Activated CD4-positive, alpha-beta memory T cell treated with anti-CD3 and anti-CD28 coated beads for 36 hours (primary cell): ENCODE data around the gene SDHB. TPM values are rescaled to one million over a fixed set of nuclear protein-coding genes. Genes with fewer than 3 reads are reported as not detected.
A peak's percentile ranks its signal among the peaks of the same experiment; 100 is the strongest.
"Not testable (repeated sequence)": the region's sequence is repeated elsewhere in the genome, so short reads cannot be mapped to it uniquely, and the experiment has no call there.

Source experiments
- CTCF ChIA-PET: fragments of 350-600 bp; sonication (Branson Sonifier 250); formaldehyde crosslinking; loops from one replicate; lab custom pipeline; 2021; ENCODE audit warnings: antibody characterized with exemption, inconsistent platforms; lab: Charles Lee
- POLR2A ChIA-PET: fragments of 350-600 bp; sonication (Branson Sonifier 250); formaldehyde crosslinking; loops from one replicate; lab custom pipeline; 2021; ENCODE audit warnings: antibody characterized with exemption; lab: Charles Lee
- DNase-seq: peaks from one replicate; pipeline ENCODE4 v3.0.0-alpha.2; 2020
- H3K27ac Mint-ChIP-seq: one replicate; pipeline ENCODE4 v1.8.0; 2021; ENCODE audit warnings: mixed read lengths
- H3K27me3 Mint-ChIP-seq: one replicate; pipeline ENCODE4 v1.8.0; 2021; ENCODE audit warnings: mixed read lengths
- H3K36me3 Mint-ChIP-seq: one replicate; pipeline ENCODE4 v1.8.0; 2021; ENCODE audit warnings: mixed read lengths
- H3K4me1 Mint-ChIP-seq: one replicate; pipeline ENCODE4 v1.8.0; 2021; ENCODE audit warnings: low read depth, mixed read lengths
- H3K4me3 Mint-ChIP-seq: one replicate; pipeline ENCODE4 v1.8.0; 2021; ENCODE audit warnings: mild to moderate bottlenecking, mixed read lengths
- H3K9me3 Mint-ChIP-seq: one replicate; pipeline ENCODE4 v1.8.0; 2021; ENCODE audit warnings: mixed read lengths
- intact Hi-C: fragments of 100-400 bp; cut with micrococcal nuclease; formaldehyde crosslinking; loops from one replicate; pipeline ENCODE4 v1.15.1; 2023
- total RNA-seq, 2 experiments: library from RNA; stranded (reverse); gene quantifications; one replicate each; pipeline ENCODE4 v1.2.3, GENCODE V29; 2021

SDHB gene
- total RNA-seq, 2 experiments from 2014 or later = 154 to 163 TPM

DNA sequence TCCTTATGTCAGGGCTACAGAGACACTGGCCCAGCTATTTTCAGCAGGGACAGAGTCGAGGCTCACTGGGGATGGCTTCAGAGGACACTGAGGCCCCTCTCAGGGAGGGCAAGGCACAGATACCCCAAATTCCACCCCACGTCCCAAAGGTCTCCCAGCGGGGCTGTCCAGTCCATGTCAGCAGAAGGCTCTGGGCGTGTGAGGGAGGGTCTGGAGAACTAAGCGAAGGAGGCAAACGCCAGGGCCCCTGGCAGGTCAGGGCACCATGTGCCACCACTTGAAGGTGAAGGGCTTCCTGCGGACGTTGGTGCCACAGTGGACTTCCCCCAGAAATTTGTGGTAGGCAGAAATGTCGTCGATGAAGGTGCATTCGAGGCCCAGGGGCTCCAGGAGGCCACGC, 15.0 kb upstream of the SDHB start:
- H3K27me3 Mint-ChIP-seq = no peaks in the 10 kb centered on the region
- ChIA-PET CTCF (no interaction called here), POLR2A (no interaction called here)
- H3K4me1 Mint-ChIP-seq = no peaks in the 10 kb centered on the region
- intact Hi-C loops = no loop called here
- H3K4me3 Mint-ChIP-seq = no peak overlapping the region
- no peak overlapping the region for H3K27ac Mint-ChIP-seq
- H3K9me3 Mint-ChIP-seq = peaks cover 4% of the 10 kb centered on the region
- H3K36me3 Mint-ChIP-seq = no peaks in the 10 kb centered on the region
- no peak for DNase-seq

DNA sequence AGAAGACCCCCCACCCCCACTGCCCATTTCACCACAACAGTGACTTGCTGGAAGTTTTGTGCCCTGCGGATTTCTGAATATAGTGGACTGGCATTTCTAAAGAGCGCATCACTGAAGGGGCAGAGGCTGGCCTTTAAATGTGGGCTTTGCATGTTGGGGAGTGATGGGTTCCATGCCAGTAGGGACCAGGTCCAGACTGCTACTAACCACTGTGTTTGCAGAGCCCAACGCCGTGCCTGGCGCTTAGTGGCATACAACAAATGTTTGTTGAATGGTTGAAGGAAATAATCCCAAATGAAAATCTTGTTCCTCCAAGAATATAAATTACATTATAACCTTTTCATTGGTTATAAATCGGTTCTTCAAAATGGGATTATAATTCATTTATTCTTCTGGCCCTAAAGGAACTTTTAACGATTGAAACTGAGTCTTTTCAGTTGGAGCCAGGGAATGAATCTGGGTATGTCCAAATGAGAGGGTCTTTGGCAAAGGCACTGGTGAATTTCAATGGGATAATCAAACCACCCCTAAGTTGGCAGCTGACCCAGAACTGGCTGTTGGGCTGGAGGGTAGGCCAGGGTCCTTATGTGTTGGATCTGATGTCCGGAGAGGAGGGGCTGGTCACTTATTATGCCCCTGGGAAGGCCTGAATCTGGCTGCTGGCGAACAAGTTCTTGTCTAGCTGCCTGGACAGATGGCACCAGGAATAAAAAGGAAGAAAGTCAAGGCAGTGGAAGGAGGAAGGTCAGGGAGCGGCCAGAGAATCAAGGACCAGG, 13.8 kb upstream of the SDHB start:
- no peak for DNase-seq
- intact Hi-C loops = no loop called here
- Mint-ChIP-seq H3K27me3 (no peaks in the 10 kb centered on the region), H3K9me3 (peaks cover 4% of the 10 kb centered on the region), H3K4me1 (no peaks in the 10 kb centered on the region), H3K27ac (no peak overlapping the region), H3K36me3 (no peaks in the 10 kb centered on the region), H3K4me3 (no peak overlapping the region)
- ChIA-PET CTCF (no interaction called here), POLR2A (no interaction called here)

DNA sequence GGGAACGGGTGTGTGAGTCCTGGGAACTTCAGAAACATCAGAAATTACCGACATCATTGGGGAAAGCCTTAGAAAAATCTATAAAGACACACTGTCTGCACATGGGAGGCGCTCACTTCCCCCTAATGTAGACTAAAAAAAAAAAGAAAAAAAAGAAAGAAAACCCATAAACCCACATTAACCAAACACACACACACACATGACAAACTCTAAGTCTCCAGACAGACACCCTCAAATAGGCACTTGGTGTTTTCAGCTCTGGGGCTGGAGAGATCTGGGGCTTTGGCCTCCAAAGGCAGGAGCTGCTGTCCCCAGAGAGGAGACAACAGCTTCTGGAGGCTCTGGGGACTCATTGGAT, 13.2 kb upstream of the SDHB start:
- H3K4me1 Mint-ChIP-seq = no peaks in the 10 kb centered on the region
- POLR2A ChIA-PET = no interaction called here
- no peak overlapping the region for H3K4me3 Mint-ChIP-seq
- no peaks in the 10 kb centered on the region for H3K36me3 Mint-ChIP-seq
- H3K27ac Mint-ChIP-seq = no peak overlapping the region
- intact Hi-C loops = no loop called here
- DNase-seq = no peak
- peaks cover 4% of the 10 kb centered on the region for H3K9me3 Mint-ChIP-seq
- H3K27me3 Mint-ChIP-seq = no peaks in the 10 kb centered on the region
- CTCF ChIA-PET = no interaction called here

DNA sequence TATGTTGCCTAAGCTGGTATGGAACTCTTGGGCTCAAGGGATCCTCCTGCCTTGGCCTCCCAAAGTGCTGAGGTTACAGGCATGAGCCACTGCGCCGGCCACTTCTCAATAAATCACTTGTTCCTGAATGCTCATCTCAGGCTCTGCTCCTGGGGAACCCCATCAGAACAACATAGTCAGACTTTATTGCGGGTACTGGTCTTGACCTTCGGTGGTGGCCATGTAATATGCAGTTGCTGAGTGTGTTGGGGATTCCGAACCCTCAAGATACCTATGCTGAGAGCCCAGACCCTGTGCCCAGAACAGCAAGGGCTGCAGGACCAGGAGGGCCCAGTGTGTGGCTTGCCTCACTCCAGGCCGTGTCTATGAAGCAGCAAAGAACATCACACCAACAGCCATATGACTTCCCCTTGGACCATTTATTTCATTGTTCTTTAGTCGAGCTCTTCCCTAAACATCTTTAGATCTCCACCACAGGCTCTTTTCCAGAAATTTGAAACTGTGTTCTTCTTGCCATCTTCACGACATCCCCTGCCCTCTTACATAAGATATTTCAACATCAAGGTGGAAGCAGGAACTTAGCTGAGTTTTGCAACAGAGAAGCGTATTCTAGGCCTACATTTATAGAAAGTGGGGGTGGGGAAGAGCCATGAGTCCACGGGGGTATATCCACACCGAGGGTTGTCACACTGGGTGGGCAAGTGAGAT, 12.7 kb upstream of the SDHB start:
- DNase-seq = no peak
- ChIA-PET CTCF (no interaction called here), POLR2A (no interaction called here)
- Mint-ChIP-seq H3K4me1 (no peaks in the 10 kb centered on the region), H3K36me3 (no peaks in the 10 kb centered on the region), H3K9me3 (peaks cover 4% of the 10 kb centered on the region), H3K27ac (no peak overlapping the region), H3K4me3 (no peak overlapping the region), H3K27me3 (no peaks in the 10 kb centered on the region)
- intact Hi-C loops = no loop called here

DNA sequence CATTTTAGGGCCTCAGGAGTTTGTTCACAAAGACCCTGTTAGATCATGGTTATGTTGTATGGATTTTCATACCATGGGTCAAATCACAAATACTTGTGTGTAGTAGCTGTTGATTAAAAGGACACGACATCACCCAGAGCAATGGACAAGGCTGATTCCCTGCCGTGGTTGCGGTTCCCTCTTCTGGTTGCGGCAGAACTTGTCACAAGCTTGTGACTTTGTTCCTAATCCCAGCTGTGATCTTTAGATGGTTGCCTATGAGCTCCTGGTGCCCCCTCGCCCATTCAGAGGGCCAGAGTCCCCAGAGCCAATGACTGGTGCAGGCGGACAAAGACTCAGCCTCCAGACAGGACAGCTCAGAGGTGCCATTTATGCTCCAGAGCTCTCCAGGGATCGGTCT, 11.8 kb upstream of the SDHB start:
- Mint-ChIP-seq H3K4me1 (no peaks in the 10 kb centered on the region), H3K36me3 (no peaks in the 10 kb centered on the region), H3K4me3 (no peak overlapping the region), H3K9me3 (peaks cover 4% of the 10 kb centered on the region), H3K27me3 (no peaks in the 10 kb centered on the region), H3K27ac (no peak overlapping the region)
- POLR2A ChIA-PET = no interaction called here
- intact Hi-C loops = no loop called here
- DNase-seq = no peak
- CTCF ChIA-PET = no interaction called here

DNA sequence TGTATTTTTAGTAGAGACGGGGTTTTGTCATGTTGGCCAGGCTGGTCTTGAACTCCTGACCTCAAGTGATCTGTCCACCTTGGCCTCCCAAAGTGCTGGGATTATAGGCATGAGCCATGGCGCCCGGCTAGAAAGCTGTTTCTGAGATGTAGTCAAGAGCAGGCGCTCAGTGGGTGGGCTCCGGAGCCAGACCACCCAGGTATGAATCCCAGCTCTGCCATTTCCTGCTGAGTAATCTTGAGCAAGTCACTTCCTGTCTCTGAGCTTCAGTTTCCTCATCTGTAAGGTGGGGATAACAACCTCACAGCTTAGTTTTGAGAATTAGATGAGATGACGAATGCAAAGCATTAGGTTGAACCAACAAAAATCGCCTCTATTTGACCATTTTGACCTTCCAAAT, 8.9 kb upstream of the SDHB start:
- H3K27ac Mint-ChIP-seq, H3K4me1 Mint-ChIP-seq, H3K4me3 Mint-ChIP-seq, DNase-seq, H3K27me3 Mint-ChIP-seq, H3K36me3 Mint-ChIP-seq, H3K9me3 Mint-ChIP-seq, intact Hi-C loops: not testable (repeated sequence)
- ChIA-PET CTCF (interaction anchor here (0.6 to 2.3 kb wide), 3 partner anchors 13 to 174 kb away, joined by 3 to 9 read pairs (median 4); no protein-coding TSS in a partner anchor), POLR2A (interaction anchor here (0.6 kb wide), 1 partner anchor 61 kb away, joined by 3 read pairs; no protein-coding TSS in a partner anchor)

DNA sequence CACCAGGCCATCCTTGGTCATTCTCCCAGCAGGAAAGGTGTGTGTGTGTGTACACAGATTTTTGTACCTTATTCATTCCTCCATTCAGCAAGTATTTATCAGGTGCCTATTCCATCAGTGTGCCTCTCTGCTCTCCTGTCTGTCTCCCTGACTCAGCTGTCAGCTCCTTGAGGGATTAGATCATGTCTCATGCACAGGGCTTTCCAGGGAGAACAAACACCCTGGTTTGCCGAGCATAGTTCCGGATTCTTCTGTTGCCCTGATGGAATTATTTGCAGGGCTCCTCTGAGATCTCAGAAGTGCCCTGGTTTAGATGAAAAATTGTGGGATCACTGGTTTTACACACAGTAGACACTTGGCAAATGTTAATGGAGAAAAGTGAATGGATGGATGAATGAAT, 8.1 kb upstream of the SDHB start:
- H3K4me1 Mint-ChIP-seq = no peaks in the 10 kb centered on the region
- DNase-seq = no peak
- H3K27ac Mint-ChIP-seq = no peak overlapping the region
- ChIA-PET POLR2A (no interaction called here), CTCF (interaction anchor here (0.5 kb wide), 1 partner anchor 63 kb away, joined by 5 read pairs; no protein-coding TSS in a partner anchor)
- H3K27me3 Mint-ChIP-seq = no peaks in the 10 kb centered on the region
- H3K36me3 Mint-ChIP-seq = no peaks in the 10 kb centered on the region
- no peak overlapping the region for H3K4me3 Mint-ChIP-seq
- peaks cover 4% of the 10 kb centered on the region for H3K9me3 Mint-ChIP-seq
- intact Hi-C loops = no loop called here

DNA sequence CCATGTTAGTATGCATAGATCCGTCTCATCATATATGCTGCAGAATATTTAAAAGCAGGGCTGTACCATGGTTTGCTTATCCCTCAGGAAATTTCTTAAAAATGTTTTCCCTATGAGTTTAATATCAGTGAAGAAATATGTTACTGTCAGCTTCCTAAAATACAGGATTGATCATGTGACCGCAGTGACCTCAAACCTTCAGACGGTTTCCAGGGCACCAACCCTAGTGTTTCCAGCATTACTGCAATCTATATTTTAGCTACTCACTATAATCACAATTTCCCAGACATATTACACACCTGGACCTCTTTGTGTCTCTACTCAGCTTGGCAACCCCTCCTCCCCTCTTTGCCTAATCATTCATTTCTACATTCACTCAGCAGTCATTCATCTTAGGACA, 7.7 kb upstream of the SDHB start:
- intact Hi-C loops = no loop called here
- H3K9me3 Mint-ChIP-seq = peaks cover 4% of the 10 kb centered on the region
- no peaks in the 10 kb centered on the region for H3K4me1 Mint-ChIP-seq
- H3K27me3 Mint-ChIP-seq = no peaks in the 10 kb centered on the region
- DNase-seq = no peak
- no peaks in the 10 kb centered on the region for H3K36me3 Mint-ChIP-seq
- H3K27ac Mint-ChIP-seq = no peak overlapping the region
- POLR2A ChIA-PET = no interaction called here
- CTCF ChIA-PET = interaction anchor here (0.5 to 2.1 kb wide), 2 partner anchors 14 to 63 kb away, joined by 5 to 12 read pairs; no protein-coding TSS in a partner anchor
- H3K4me3 Mint-ChIP-seq = no peak overlapping the region

DNA sequence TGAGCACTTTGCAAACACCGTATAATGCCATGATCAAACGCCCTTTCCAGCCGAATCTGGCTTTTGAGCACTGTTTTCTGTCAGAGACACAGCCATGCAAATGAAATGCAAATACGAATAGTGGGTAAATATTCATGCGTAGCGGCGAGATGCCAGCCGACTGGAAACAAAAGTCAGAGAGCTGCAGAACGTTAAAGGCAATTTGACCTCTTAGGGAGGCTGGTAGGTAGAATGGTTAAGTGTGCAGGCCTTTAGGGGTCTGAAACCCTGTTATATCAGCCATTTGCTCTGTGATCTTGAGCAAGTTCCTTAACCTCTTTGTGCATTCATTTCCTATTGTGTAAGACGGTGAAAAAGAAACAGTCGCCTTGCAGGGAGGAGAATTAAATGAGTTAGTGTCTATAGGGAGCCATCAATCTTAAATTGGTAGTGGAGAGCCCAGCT, 6.5 kb upstream of the SDHB start:
- POLR2A ChIA-PET = no interaction called here

DNA sequence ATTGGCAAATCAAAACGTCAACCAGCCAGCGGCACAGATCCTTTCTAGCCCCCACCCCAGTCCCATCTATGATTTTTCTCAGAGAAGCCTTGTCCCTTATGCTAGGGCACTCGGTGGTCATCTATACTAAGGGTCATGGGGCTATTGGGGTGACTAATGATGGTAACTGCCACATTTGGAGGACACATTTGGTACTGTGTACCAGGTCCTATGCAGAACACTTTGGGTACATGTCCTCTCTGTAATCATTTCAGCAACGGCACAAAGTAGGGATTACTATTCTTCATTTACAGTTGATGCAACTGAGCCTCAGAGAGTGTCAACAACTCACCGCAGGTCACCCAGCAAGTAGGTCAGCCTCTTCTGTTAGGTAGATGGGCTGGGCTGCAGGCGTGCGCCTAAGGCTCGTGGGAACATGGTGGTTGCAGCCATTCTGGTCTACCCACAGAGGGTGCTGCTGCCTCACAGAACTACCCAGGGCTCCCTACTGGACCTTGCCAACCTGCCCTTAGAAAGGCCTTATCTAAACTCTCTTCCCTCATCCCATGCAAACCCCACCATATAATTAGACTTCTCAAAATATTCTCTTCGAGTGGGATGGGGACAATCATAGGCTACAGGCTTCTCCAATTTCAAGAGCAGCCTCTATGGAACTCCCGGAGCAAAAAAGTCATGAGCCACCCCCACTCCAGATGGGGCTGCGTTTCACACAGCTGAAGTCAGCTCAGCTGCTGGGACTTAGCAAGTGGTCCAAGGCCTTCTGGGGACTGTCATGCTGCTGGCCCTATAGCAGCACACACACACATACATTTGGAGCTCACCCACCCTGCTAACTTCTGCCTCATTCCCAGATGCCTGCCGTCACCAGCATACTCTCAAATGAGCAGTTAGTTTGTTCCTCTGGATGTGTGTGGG, 5.8 kb upstream of the SDHB start:
- peak; percentile 57 for DNase-seq
- Mint-ChIP-seq H3K36me3 (no peaks in the 10 kb centered on the region), H3K9me3 (no peaks in the 10 kb centered on the region), H3K4me3 (no peak overlapping the region), H3K27me3 (no peaks in the 10 kb centered on the region), H3K27ac (no peak overlapping the region), H3K4me1 (no peaks in the 10 kb centered on the region)
- ChIA-PET CTCF (interaction anchor here (1.0 to 2.1 kb wide), 2 partner anchors 14 to 16 kb away, joined by 4 to 12 read pairs; no protein-coding TSS in a partner anchor), POLR2A (no interaction called here)
- intact Hi-C loops = loop anchor here (1.0 kb wide), 1 partner anchor 178 kb away; no protein-coding TSS in a partner anchor

More for the DNA sequence above, 6.5 kb upstream of the SDHB start:
- CTCF ChIA-PET = interaction anchor here (1.0 to 2.1 kb wide), 2 partner anchors 13 to 15 kb away, joined by 4 to 12 read pairs; no protein-coding TSS in a partner anchor
- H3K4me3 Mint-ChIP-seq = no peak overlapping the region
- H3K4me1 Mint-ChIP-seq = no peaks in the 10 kb centered on the region
- H3K27ac Mint-ChIP-seq = no peak overlapping the region
- H3K9me3 Mint-ChIP-seq = peaks cover 4% of the 10 kb centered on the region
- intact Hi-C loops = no loop called here
- H3K36me3 Mint-ChIP-seq = no peaks in the 10 kb centered on the region
- H3K27me3 Mint-ChIP-seq = no peaks in the 10 kb centered on the region
- no peak for DNase-seq

DNA sequence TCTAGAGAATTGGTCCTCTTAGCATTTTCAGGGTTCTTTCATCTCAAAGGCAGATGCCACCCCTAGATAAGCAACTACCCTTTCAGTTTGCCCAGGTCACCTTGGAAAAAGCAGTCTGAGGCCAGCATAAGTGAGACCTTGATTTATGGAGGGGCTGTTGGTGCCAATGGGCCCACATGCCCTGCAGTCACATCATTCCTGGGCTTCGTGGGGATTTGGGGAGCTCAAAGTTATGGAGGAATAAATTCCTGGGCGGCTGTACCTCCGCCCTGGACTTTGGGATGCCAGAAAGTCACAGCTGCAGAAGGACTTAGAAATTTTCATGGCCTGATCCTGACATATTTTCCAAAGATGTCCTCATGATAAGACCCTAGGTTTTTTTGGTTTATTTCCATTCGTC, 2.7 kb upstream of the SDHB start:
- Mint-ChIP-seq H3K9me3 (no peaks in the 10 kb centered on the region), H3K4me1 (peaks cover 15% of the 10 kb centered on the region), H3K27me3 (no peaks in the 10 kb centered on the region), H3K4me3 (no peak overlapping the region), H3K36me3 (peaks cover 2% of the 10 kb centered on the region), H3K27ac (no peak overlapping the region)
- intact Hi-C loops = no loop called here
- no peak for DNase-seq
- ChIA-PET POLR2A (no interaction called here), CTCF (no interaction called here)

DNA sequence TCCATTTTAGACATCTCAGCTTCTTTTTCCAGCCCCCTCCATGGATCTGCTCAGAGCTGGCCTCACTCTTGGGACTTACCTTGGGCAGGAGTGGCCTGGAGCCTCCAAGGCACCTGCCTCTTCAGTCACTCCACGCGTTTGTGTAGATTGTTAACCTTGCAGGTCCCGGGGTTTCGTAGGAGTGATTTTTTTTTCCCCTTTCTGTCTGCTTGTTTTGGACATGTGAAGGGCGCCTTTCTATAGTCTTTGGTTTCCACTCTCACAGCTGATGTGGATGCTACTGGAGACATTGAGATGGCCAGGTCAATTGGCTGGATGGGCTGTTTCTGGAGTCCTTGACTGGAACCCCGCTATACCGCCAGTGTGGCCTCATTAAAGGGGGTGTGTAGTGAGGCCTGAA, 2.0 kb upstream of the SDHB start:
- H3K27ac Mint-ChIP-seq = no peak overlapping the region
- H3K4me3 Mint-ChIP-seq = peak overlapping the region; percentile 26

More for the DNA sequence above, 2.0 kb upstream of the SDHB start:
- Mint-ChIP-seq H3K9me3 (no peaks in the 10 kb centered on the region), H3K4me1 (peaks cover 22% of the 10 kb centered on the region), H3K27me3 (no peaks in the 10 kb centered on the region), H3K36me3 (peaks cover 3% of the 10 kb centered on the region)
- POLR2A ChIA-PET = no interaction called here
- intact Hi-C loops = no loop called here
- CTCF ChIA-PET = no interaction called here
- no peak for DNase-seq
